IPS DF 4.7 (cell line): ENCODE data around the gene SIK2.
A peak's percentile ranks its signal among the peaks of the same experiment; 100 is the strongest.
"Not testable (repeated sequence)": the region's sequence is repeated elsewhere in the genome, so short reads cannot be mapped to it uniquely, and the experiment has no call there.

Source experiments
- DNase-seq: peaks from one replicate; pipeline ENCODE4 v3.0.0-alpha.2; 2013; ENCODE audit warnings: low spot score; ENCODE audit errors: extremely low read depth

The SIK2 gene

DNA sequence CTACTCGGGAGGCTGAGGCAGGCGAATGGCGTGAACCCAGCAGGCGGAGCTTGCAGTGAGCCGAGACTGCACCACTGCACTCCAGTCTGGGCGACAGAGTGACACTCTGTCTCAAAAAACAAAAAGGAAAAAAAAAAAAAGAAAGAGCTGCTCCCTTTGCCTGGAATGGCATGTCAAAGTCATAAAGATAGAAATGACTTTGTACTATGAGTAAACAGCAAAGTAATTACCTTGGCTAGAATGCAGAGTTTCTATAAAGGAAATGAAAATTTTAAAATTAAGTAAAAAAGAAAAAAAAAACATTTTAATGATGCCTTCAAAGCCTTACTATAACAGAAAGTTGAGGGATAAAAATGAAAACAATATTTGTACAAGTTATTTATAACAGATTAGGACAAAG lies 153.8 kb downstream of the SIK2 start:
- no peak for DNase-seq

DNA sequence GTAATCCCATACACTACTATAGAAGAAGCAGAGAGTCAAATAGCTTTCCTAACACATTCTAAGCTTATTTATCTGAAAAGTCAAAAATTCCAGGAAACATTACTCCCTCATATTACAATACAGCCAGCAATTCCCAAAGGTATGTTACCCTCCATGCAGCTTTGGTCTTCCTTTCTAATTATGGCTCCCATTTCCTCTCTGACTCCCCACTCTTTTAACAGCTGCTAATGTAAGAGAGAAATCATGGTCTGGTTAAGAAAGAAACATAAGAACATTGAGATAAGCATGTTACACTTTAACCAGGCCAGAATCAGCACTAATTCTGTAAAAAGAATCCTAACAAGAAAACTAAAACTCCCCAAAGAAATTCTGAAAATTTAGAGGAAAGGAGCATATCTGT lies 157.1 kb downstream of the SIK2 start:
- no peak for DNase-seq

GRCh38 chr11:111759778-111760407 lies 157.6 kb downstream of the SIK2 start:
- no peak for DNase-seq

DNA sequence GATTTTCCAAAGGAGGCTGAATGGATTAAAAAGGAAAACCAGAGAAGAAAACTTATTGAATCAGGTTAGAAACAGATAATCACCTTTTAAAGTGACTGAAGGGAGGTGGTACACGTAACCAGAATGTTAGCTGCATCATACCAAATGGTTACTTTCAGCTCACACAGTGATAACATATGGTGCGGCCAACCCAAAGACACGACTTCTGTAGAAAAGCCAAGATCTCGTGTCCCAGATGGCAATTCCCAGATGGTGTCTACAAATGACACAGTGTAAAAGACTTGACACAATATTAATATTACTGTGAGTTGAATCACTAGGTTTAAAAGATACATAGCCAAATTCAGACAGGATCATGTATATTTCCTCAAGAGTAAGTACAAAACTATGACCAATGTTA lies 158.8 kb downstream of the SIK2 start:
- DNase-seq = no peak

DNA sequence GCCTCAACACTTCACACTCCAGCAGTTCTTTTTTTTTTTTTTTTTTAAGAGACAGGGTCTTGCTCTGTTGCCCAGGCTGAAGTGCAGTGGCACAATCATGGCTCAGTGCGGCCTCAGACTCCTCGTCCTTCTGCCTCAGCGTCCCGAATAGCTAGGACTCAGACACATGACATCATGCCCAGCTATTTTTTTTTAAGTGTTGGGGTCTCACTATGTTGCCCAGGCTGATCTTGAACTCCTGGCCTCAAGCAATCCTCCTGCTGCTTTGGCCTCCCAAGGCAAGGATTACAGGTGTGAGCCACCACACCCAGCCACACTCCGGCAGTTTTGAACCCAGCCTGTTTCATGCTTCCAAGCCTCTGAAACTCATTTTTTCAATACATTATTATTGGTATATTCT lies 160.3 kb downstream of the SIK2 start:
- no peak for DNase-seq

DNA sequence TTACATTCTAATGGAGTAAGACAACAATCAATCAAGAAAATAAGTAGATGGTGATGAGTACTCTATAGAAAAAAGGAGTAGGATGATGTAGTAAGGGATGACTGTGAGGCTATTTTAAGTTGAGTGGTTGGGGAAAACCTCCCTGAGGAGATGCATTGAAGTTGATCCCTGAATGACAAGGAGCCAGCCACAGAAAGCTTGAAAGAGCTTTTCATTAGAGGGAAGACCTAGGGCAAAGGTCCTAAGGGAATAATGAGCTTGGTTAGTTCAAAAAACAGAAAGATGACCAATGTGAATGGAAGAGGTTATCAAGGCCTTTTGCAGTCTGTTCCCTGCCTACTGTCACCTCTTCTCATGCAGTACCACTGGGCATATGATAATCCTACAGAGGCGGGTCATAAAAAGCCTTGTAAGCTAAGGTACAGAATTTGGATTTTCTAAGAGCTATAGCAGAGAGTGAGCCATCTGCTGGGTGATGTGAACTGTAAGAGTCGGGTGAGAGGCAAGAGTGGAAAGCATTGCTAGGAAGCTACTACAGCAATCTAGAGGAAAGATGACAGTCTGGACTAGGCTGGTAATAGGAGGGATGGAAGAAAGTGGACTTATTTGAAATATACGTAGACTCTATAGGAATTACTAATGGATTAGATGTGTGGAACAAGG lies 160.9 kb downstream of the SIK2 start:
- DNase-seq = no peak

DNA sequence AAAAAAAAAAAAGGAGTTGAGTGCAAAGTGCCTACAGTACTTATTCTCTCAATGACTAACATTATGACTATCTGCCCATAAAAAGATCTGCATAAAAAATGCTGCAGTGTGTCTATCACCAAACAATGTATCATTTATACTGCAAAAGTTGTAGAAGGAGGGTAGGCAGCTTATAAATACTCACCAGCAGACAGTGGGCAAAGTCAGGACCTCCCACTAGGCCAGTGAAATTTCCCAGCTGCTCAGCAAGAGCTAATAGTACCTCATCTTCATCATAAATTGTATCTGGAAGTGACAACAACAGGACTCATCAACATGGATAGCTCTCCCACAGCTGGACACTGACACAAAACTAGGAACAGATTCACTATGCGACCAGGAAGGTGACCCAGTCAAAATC lies 162.4 kb downstream of the SIK2 start:
- no peak for DNase-seq

- DNase-seq = peak; percentile 25
Observed at GRCh38 chr11:111765320-111765983, 163.2 kb downstream of the SIK2 start.

DNA sequence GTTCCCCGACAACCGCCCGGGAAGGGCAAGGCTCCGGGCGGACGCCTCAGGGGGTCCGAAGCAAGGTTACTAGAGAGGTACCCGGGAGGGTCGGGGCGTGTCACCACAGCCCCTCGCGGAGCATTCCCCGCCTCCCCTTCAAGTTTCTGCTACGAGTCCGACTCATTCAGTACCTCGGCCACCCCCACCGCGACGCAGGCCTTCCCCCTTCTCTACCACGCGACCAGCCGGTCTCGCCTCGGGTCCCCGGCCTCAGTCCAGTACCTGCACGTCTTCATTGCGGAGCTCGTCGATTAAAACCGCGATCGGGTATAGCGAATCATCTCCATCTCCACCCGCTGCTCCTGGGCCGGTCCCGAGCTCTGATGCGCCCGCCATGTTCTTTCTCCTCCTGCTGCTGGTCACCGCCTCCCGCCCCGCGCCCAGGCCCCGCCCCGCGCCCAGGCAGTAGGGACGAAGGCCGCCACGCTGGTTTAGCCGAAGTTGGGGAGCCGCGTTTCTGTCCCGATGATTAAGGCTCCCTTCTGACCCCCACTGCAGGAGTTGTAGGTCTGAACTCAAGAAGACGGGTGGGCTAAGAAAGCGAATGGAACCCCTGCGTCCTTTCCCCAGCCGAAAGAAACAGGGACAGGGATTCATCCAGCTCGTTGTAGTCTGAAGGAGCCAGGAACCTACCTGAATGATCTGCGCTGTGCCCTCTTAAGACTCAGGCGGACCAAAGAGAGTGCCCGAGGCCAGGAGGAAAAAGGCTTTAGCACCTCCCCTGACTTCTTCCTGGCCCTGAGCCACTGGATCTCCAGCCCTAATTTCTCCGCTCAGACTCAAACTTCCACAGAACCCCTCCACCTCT lies 164.0 kb downstream of the SIK2 start, which contains the start of gene PPP2R1B:
Gene PPP2R1B, minus strand, starts transcription at position 406 of the 850 bp plus-strand sequence. Its CDS starts 28 bp downstream, at position 378.
- DNase-seq = peak; percentile 56

DNA sequence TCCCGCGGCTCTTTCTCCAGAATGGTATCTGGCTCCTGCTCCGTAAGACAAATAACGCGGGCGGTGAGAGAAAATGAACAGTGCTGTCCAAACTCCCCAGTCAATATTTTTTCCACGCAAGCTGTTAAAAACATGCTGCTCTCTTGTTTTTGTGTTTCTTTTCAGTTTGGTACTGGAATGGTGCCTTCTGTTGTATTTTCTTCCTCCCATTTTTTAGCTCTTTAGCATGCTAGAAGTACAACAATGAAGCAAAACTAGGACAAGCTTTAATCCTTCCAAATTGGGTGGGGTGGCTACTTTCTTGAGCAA lies 164.5 kb downstream of the SIK2 start:
- DNase-seq = no peak

DNA sequence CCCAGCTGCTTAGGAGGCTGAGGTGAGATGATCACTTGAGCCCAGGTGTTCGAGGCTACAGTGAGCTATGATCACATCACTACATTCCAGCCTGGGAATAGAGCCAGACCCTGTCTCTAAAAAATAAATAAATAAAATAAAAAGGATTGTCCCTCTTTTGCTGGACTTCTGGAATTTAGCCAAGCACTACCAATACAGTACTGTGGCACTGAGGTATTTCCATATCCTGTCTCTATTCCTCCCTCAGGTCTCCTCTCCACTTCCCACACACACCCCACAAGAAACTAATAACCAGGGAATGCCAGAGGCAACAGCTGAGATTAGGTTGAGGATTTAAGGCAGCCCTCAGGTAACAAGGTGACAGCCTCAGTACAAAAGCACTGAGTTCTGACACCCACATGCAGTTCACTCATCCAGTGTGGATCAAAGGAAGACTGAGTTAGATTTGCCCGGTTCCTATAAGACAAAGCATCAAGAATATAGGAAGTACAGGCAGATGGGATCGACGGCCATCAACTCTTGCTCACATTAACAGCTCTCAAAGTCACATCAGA lies 168.4 kb downstream of the SIK2 start:
- DNase-seq = no peak

GRCh38 chr11:111771205-111771604 lies 169.0 kb downstream of the SIK2 start:
- DNase-seq = not testable (repeated sequence)

DNA sequence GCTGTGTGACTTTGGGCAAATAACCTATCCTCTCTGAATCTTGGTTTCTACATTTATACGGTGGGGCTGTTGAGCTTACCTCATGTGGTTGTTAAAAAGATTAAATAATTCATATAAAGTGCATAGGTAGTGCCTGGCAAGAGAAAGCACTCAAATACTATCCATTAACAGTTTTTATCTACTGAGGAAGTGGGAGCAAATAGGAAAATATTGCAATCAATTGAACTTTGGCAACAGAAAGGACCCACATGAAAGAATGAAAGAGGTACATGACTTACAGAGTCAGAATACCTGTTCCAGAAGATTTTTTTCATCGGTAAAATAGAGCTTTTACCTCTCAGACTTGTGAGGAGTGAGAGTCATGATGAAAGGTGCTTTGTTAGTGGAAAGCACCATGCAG lies 170.3 kb downstream of the SIK2 start:
- no peak for DNase-seq

DNA sequence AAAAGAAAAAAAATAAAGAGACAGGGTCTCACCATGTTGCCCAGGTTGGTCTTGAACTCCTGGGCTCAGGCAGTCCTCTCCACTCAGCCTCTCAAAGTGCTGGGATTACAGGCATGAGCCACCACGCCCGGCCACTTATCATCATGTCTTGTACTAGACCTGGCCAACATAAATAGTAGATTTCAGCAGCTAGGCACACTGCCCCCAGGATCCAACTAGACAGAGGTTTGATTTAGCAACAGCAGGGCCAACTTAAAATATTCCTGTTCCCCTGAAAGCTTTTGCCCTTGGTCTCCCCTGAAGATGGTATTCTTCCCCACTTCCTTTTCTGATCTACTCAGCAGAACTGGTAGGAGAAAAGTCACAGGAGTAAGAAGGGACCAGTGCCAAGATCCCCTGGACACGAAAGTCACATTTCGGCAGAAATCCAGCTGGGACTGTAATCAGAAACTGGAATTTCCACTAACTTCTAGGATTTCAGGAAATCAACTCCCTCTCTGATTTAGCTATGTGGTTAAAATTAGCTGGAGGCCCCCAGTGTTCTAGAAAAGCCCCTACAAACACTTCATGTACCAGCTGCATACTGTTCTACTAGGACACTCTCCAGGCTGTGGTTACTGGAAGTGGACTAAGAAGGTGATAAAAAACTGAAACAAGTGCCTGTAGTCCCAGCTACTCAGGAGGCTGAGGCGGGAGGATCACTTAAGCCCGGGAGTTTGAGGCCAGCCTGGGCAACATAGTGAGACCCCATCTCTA lies 172.9 kb downstream of the SIK2 start:
- no peak for DNase-seq

DNA sequence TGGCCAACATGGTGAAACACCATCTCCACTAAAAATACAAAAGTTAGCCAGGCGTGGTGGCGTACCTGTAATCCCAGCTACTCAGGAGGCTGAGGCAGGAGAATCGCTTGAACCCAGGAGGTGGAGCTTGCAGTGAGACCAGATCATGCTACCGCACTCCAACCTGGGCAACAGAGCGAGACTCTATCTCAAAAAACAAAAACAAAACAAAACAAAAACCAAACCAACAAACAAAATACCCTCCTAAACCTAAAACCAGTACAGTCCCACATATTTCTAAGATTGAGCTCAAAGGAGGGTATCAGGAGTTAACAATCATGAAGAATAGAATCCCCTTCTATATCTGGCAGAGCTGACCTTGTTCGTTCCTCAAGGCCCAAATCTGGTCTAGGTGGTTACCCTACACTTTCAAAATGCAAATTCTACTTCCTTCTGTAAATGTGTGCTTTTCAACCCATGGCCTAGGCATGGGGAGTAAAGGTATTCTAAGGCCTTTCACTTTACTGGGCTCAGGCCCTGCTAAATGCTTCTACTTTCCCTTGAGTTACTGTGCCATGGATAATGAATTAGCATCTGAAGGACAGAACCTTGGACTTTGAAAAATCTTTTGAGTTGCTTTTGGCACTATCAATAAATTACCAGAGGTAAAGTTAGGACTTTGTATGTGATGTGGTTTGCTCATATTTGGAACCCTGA lies 174.3 kb downstream of the SIK2 start:
- no peak for DNase-seq

DNA sequence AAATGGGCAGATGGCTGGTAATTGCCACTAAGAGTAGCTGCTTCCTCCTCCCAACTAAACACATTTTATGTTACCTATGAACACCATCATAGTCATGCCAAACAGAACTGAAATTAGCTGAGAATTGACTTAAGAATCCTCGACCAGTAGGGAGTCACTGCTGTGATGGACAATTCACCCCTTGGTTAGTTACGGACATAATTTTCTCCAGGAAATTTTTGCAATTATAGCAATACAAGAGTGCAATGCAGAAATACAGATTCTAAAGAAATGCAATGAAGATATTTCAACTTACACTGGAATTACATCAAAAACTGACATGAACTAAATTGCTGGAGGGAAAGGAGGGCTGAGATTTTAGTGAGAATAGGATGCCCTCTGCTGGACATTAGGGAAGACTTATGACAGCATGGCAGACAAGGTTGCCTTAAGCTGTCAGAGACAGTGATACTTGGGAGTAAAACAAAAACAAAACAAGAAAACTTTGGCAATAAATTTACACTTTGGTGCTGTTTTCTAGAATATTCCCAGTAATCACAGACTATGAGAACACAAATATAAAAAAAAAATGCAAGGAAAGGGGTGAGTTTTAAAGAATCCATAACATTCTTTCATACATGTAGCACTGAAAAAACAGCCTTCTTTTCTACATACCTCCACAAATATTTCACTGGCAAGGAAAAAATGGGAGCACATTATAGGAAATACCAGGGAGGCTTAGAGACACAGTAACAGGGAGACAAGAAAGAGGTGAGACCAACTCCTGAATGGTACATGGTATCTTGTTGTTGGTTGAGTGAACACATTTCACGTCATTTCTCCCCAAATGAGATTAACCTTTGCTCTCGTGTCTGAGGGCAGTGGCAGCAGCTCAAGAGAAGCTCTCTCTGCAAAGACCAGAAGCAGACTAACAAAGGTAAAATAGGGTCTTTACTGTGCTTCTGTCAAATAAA lies 175.1 kb downstream of the SIK2 start:
- DNase-seq = no peak

GRCh38 chr11:111778047-111778558 lies 175.9 kb downstream of the SIK2 start:
- DNase-seq = no peak

DNA sequence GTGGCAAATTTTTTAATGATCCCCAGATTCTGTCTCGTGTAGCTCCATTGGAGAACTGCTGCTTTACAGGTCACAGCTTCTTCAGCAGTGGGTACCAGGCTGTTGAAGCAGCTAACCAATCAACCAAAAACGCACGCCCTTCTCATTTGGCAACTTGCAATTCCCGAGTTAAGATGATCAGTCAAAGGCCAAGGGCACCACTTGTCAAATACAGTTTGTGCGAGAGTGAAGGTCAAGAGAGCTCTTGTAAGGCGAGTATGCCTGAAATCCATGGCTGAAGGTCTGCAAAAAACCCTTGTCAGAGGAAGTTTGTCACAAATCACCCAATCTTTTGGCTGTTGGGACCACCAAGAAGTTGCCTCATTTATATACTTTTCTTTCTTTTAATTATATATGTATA lies 176.9 kb downstream of the SIK2 start:
- no peak for DNase-seq
